ENCODE data around the gene AMOTL2.

Gene AMOTL2

GRCh38 chr3:134350861-134351311 is 23.4 kb downstream of the AMOTL2 start:
- no peak for DNase-seq

- DNase-seq, result no peak
These were observed 24.0 kb downstream of the AMOTL2 start for GRCh38 chr3:134350266-134350665.

- DNase-seq, result no peak
These were observed 25.7 kb downstream of the AMOTL2 start for GRCh38 chr3:134348524-134348923.

- no peak for DNase-seq
These were observed 26.7 kb downstream of the AMOTL2 start for GRCh38 chr3:134347551-134347950.

GRCh38 chr3:134346744-134347143 is 27.5 kb downstream of the AMOTL2 start:
- DNase-seq, result no peak

- DNase-seq, result no peak
These were observed 29.0 kb downstream of the AMOTL2 start for GRCh38 chr3:134345202-134345601.

- DNase-seq, result no peak
These were observed 29.7 kb downstream of the AMOTL2 start for GRCh38 chr3:134344560-134344959.

GRCh38 chr3:134342259-134342658 is 32.0 kb downstream of the AMOTL2 start:
- no peak for DNase-seq

- DNase-seq, result no peak
These were observed 32.9 kb downstream of the AMOTL2 start for GRCh38 chr3:134341389-134341788.

GRCh38 chr3:134340982-134341365 is 33.3 kb downstream of the AMOTL2 start:
- no peak for DNase-seq

- DNase-seq, result no peak
These were observed 33.8 kb downstream of the AMOTL2 start for GRCh38 chr3:134340362-134340981.

- DNase-seq, result no peak
These were observed 34.3 kb downstream of the AMOTL2 start for GRCh38 chr3:134339913-134340312.

GRCh38 chr3:134339331-134339730 is 34.9 kb downstream of the AMOTL2 start:
- no peak for DNase-seq

GRCh38 chr3:134338516-134339261 is 35.6 kb downstream of the AMOTL2 start:
- DNase-seq, result no peak

GRCh38 chr3:134338201-134338512 is 36.1 kb downstream of the AMOTL2 start:
- DNase-seq, result no peak

- DNase-seq, result no peak
These were observed 36.6 kb downstream of the AMOTL2 start for GRCh38 chr3:134337511-134338200.

- DNase-seq, result no peak
These were observed 37.2 kb downstream of the AMOTL2 start for GRCh38 chr3:134337071-134337482.

- DNase-seq, result no peak
These were observed 37.7 kb downstream of the AMOTL2 start for GRCh38 chr3:134336587-134336986.

- DNase-seq, result no peak
These were observed 39.4 kb downstream of the AMOTL2 start for GRCh38 chr3:134334901-134335280.

- DNase-seq, result no peak
These were observed 39.9 kb downstream of the AMOTL2 start for GRCh38 chr3:134334231-134334900.

GRCh38 chr3:134333522-134334181 is 40.6 kb downstream of the AMOTL2 start:
- DNase-seq, result peak; percentile 34

- DNase-seq, result no peak
These were observed 41.9 kb downstream of the AMOTL2 start for GRCh38 chr3:134332344-134332743.

- no peak for DNase-seq
These were observed 42.4 kb downstream of the AMOTL2 start for GRCh38 chr3:134331811-134332199.

Measured in NCI-H69 (cell line).